IMR-90 (cell line): ENCODE data around the gene MCM5. TPM values are rescaled to one million over a fixed set of nuclear protein-coding genes. Genes with fewer than 3 reads are reported as not detected.

ENCODE experiments used
- ATAC-seq: fragments of 200-7000 bp; cut with Tn5 transposase; 2 replicates; pipeline ENCODE4 v1.9.1; 2020; ENCODE audit warnings: low read depth, mild to moderate bottlenecking, moderate library complexity
- BruUV-seq: library from RNA; stranded (reverse); fragments of 400-500 nt; replicated peaks from 2 replicates; lab custom pipeline; 2021; lab: Mats Ljungman, UMichigan
- CTCF ChIA-PET: fragments of 300-600 bp; formaldehyde crosslinking; extraction: SDS; loops from one replicate; lab custom pipeline; 2021; ENCODE audit warnings: antibody characterized with exemption; lab: Yijun Ruan, JAX
- POLR2A ChIA-PET: fragments of 300-600 bp; sonication (Branson Sonifier 250); formaldehyde crosslinking; loops from one replicate; lab custom pipeline; 2022; ENCODE audit warnings: antibody characterized with exemption; ENCODE audit not compliant: unreplicated experiment; lab: Charles Lee
- DNase-seq: peaks from one replicate; pipeline ENCODE4 v3.0.0; 2013
- H2AFZ ChIP-seq: replicated peaks from 2 replicates; pipeline ENCODE3; 2013; ENCODE audit warnings: low read length, mild to moderate bottlenecking; ENCODE audit not compliant: poor library complexity
- H2AK5ac ChIP-seq: 2 replicates; pipeline ENCODE4 v1.6.1; 2013; ENCODE audit warnings: low read depth, low read length, inconsistent platforms
- H2AK9ac ChIP-seq: replicated peaks from 2 replicates; pipeline ENCODE3; 2013; ENCODE audit warnings: mild to moderate bottlenecking, low read depth, low read length, moderate library complexity; ENCODE audit not compliant: poor library complexity
- H2BK120ac ChIP-seq: 2 replicates; pipeline ENCODE4 v1.6.1; 2013; ENCODE audit warnings: low read depth, low read length, inconsistent platforms
- H2BK15ac ChIP-seq: 3 replicates; pipeline ENCODE4 v1.6.1; 2013; ENCODE audit warnings: low read depth, low read length, inconsistent platforms
- H2BK20ac ChIP-seq: 2 replicates; pipeline ENCODE4 v1.6.1; 2013; ENCODE audit warnings: low read depth, mild to moderate bottlenecking, inconsistent platforms, low read length, moderate library complexity
- H2BK5ac ChIP-seq: 2 replicates; pipeline ENCODE4 v1.6.1; 2013; ENCODE audit warnings: mild to moderate bottlenecking, low read depth, low read length, inconsistent platforms; ENCODE audit not compliant: poor library complexity, severe bottlenecking
- H3K14ac ChIP-seq: replicated peaks from 2 replicates; pipeline ENCODE4 v1.6.1; 2013; ENCODE audit warnings: low read depth, low read length, inconsistent platforms
- H3K18ac ChIP-seq: 2 replicates; pipeline ENCODE4 v1.6.1; 2013; ENCODE audit warnings: low read depth, low read length, control low read depth
- H3K23ac ChIP-seq: 2 replicates; pipeline ENCODE4 v1.6.1; 2013; ENCODE audit warnings: low read depth, low read length, inconsistent platforms
- H3K27ac ChIP-seq: 2 replicates; pipeline ENCODE4 v1.5.1; 2013; ENCODE audit warnings: mild to moderate bottlenecking, control low read depth, low read length; ENCODE audit not compliant: insufficient read depth
- H3K27me3 ChIP-seq: 2 replicates; pipeline ENCODE4 v1.6.1; 2013; ENCODE audit warnings: low read length; ENCODE audit not compliant: control insufficient read depth, insufficient read depth
- H3K36me3 ChIP-seq: 2 replicates; pipeline ENCODE4 v1.6.1; 2013; ENCODE audit warnings: low read length, mixed read lengths; ENCODE audit not compliant: control insufficient read depth, insufficient read depth
- H3K4ac ChIP-seq: 2 replicates; pipeline ENCODE4 v1.6.1; 2013; ENCODE audit warnings: low read depth, low read length, inconsistent platforms
- H3K4me1 ChIP-seq: 2 replicates; pipeline ENCODE4 v1.6.1; 2013; ENCODE audit warnings: low read length, mixed read lengths; ENCODE audit not compliant: control insufficient read depth, insufficient read depth
- H3K4me2 ChIP-seq: 2 replicates; pipeline ENCODE4 v1.6.1; 2013; ENCODE audit warnings: low read depth, mild to moderate bottlenecking, control low read depth, low read length, moderate library complexity
- H3K4me3 ChIP-seq: 2 replicates; pipeline ENCODE4 v1.5.1; 2013; ENCODE audit warnings: low read depth, mild to moderate bottlenecking, control low read depth, low read length, moderate library complexity; ENCODE audit not compliant: insufficient read depth
- H3K56ac ChIP-seq: 2 replicates; pipeline ENCODE4 v1.6.1; 2013; ENCODE audit warnings: low read length, inconsistent platforms; ENCODE audit not compliant: insufficient read depth; ENCODE audit errors: extremely low read depth
- H3K79me1 ChIP-seq, 2 experiments: 2 replicates each; pipeline ENCODE4 v1.6.1; 2013; ENCODE audit warnings: low read length in 2 of 2, inconsistent platforms in 1 of 2, low read depth in 1 of 2
- H3K9ac ChIP-seq: 2 replicates; pipeline ENCODE4 v1.6.1; 2013; ENCODE audit warnings: low read depth, low read length, control low read depth
- H3K9me1 ChIP-seq: 2 replicates; pipeline ENCODE4 v1.6.1; 2013; ENCODE audit warnings: low read length, inconsistent platforms; ENCODE audit not compliant: insufficient read depth
- H3K9me3 ChIP-seq: 2 replicates; pipeline ENCODE4 v1.6.1; 2013; ENCODE audit warnings: low read length; ENCODE audit not compliant: control insufficient read depth, insufficient read depth
- H4K20me1 ChIP-seq: 2 replicates; pipeline ENCODE4 v1.6.1; 2013; ENCODE audit warnings: low read length, inconsistent platforms; ENCODE audit not compliant: insufficient read depth
- H4K5ac ChIP-seq: 2 replicates; pipeline ENCODE4 v1.6.1; 2013; ENCODE audit warnings: mild to moderate bottlenecking, low read depth, low read length, control low read depth
- H4K8ac ChIP-seq, 2 experiments: 2 replicates each; pipeline ENCODE4 v1.6.1; 2013; ENCODE audit warnings: low read depth in 2 of 2, low read length in 2 of 2, control low read depth in 1 of 2, inconsistent platforms in 1 of 2
- H4K91ac ChIP-seq: 2 replicates; pipeline ENCODE4 v1.6.1; 2013; ENCODE audit warnings: low read depth, low read length, inconsistent platforms; ENCODE audit not compliant: insufficient read depth
- BHLHE40 ChIP-seq: fragments of 150-350 bp; IDR thresholded peaks from 2 replicates; pipeline ENCODE4 v1.6.1; 2016; ENCODE audit warnings: mild to moderate bottlenecking, low read depth, low read length
- CHD1 ChIP-seq: IDR thresholded peaks from 2 replicates; pipeline ENCODE4 v1.6.1; 2012; ENCODE audit warnings: low read depth, low read length, improper control_type of control experiment
- CTCF ChIP-seq: conservative IDR thresholded peaks from 2 replicates; pipeline ENCODE4 v1.5.1; 2012; ENCODE audit warnings: mild to moderate bottlenecking, low read depth, low read length, improper control_type of control experiment
- ELK1 ChIP-seq: fragments of 150-350 bp; IDR thresholded peaks from 2 replicates; pipeline ENCODE4 v1.6.1; 2016; ENCODE audit warnings: low read depth, mild to moderate bottlenecking, low read length, moderate library complexity, borderline replicate concordance
- MAFK ChIP-seq: IDR thresholded peaks from 2 replicates; pipeline ENCODE4 v1.6.1; 2012; ENCODE audit warnings: low read depth, low read length, improper control_type of control experiment
- MAZ ChIP-seq: IDR thresholded peaks from 2 replicates; pipeline ENCODE4 v1.6.1; 2012; ENCODE audit warnings: low read depth, mild to moderate bottlenecking, low read length, improper control_type of control experiment, moderate library complexity, borderline replicate concordance
- NFE2L2 ChIP-seq: fragments of 150-350 bp; IDR thresholded peaks from 2 replicates; pipeline ENCODE4 v1.6.1; 2016; ENCODE audit warnings: low read depth, mild to moderate bottlenecking, low read length
- POLR2A ChIP-seq: IDR thresholded peaks from 2 replicates; pipeline ENCODE4 v1.6.1; 2012; ENCODE audit warnings: mild to moderate bottlenecking, low read depth, low read length
- RAD21 ChIP-seq: IDR thresholded peaks from 2 replicates; pipeline ENCODE4 v1.6.1; 2012; ENCODE audit warnings: low read length, improper control_type of control experiment
- RFX5 ChIP-seq: IDR thresholded peaks from 2 replicates; pipeline ENCODE4 v1.8.0; 2012; ENCODE audit warnings: low read depth, mild to moderate bottlenecking, low read length, moderate library complexity
- SMC3 ChIP-seq: fragments of 150-350 bp; IDR thresholded peaks from 2 replicates; pipeline ENCODE4 v1.6.1; 2016; ENCODE audit warnings: low read depth, mild to moderate bottlenecking, antibody characterized with exemption, low read length, moderate library complexity
- USF2 ChIP-seq: fragments of 150-350 bp; IDR thresholded peaks from 2 replicates; pipeline ENCODE4 v1.6.1; 2017; ENCODE audit warnings: mild to moderate bottlenecking, antibody characterized with exemption, low read length, low read depth
- WGBS, 2 experiments: methylation state at CpG; one replicate each; pipeline versions ENCODE4 v1.1.5 to v1.1.7; 2013; ENCODE audit warnings: missing lambda C conversion rate in 2 of 2; ENCODE audit not compliant: insufficient read length in 1 of 2; ENCODE audit errors: extremely low coverage in 2 of 2; 5-methylcytosine and 5-hydroxymethylcytosine counted together
- dilution Hi-C: fragments of 300-500 bp; cut with HindIII; formaldehyde crosslinking; loops from one replicate; pipeline ENCODE4 v1.14.3; 2018; ENCODE audit warnings: low sequenced_read_pairs; ENCODE audit not compliant: unreplicated experiment
- in situ Hi-C: fragments of 300-500 bp; cut with MboI; formaldehyde crosslinking; loops from 3 replicates; pipeline ENCODE4 v1.14.3; 2019; ENCODE audit warnings: low sequenced_read_pairs, inconsistent platforms, mixed read lengths
- intact Hi-C: fragments of 100-400 bp; cut with micrococcal nuclease; formaldehyde crosslinking; loops from 2 replicates; pipeline ENCODE4 v1.10.0; 2022
- polyA plus RNA-seq, 3 experiments: library from polyadenylated mRNA; depleted of rRNA; stranded (reverse); fragments of >200 nt; gene quantifications; 2 replicates each; pipeline ENCODE4 v1.2.3, GENCODE V29; 2012; ENCODE audit warnings: low replicate concordance in 1 of 3
- total RNA-seq: library from RNA; depleted of rRNA; stranded (reverse); fragments of >200 nt; gene quantifications from 2 replicates; pipeline ENCODE4 v1.2.3, GENCODE V29; 2012

Gene MCM5
- total and polyA plus RNA-seq, 2 of the 4 experiments (the other 2 are of a cell fraction), result 43.0 to 58.6 TPM

GRCh38 chr22:35376728-35377472 is 23.0 kb upstream of the MCM5 start (continued):
- TF ChIP-seq SMC3 (0 out of 2 replicates have a peak, but pooled peaks have one; percentile 13), POLR2A (peak; percentile 39; the same call in 1 of the 2 replicates), BHLHE40 (peak; percentile 97)

GRCh38 chr22:35377735-35378134 is 22.2 kb upstream of the MCM5 start:
- peak overlapping the region; percentile 58; the same call in 1 of the 2 replicates for H3K23ac ChIP-seq
- no TSS peak for BruUV-seq
- peaks cover 11 to 24% of the 10 kb centered on the region in 2 experiments for H3K79me1 ChIP-seq
- H4K8ac ChIP-seq, result peak overlapping the region; percentile 96 to 97
- ChIA-PET CTCF (no interaction called here), POLR2A (no interaction called here)
- H2AK5ac ChIP-seq, result peak overlapping the region; percentile 89
- DNase-seq (no peak), ATAC-seq (no peak)
- peak overlapping the region; percentile 94 for H2BK120ac ChIP-seq
- peak overlapping the region; percentile 78 for H3K14ac ChIP-seq
- peak overlapping the region; percentile 92 for H3K4ac ChIP-seq
- H2AK9ac ChIP-seq, result peak overlapping the region; percentile 66
- no peak overlapping the region for H3K4me3 ChIP-seq
- no peak overlapping the region for H3K4me2 ChIP-seq
- peak overlapping the region; percentile 55; the same call in 1 of the 2 replicates for H3K56ac ChIP-seq
- peak overlapping the region; percentile 92 for H3K18ac ChIP-seq
- H2BK5ac ChIP-seq, result peak overlapping the region; percentile 72
- H3K27me3 ChIP-seq, result no peaks in the 10 kb centered on the region
- peak overlapping the region; percentile 5; the same call in 1 of the 2 replicates for H3K27ac ChIP-seq
- no peaks in the 10 kb centered on the region for H3K36me3 ChIP-seq
- TF ChIP-seq CHD1 (no peak), MAZ (no peak), USF2 (no peak), CTCF (no peak), ELK1 (no peak), RAD21 (no peak), RFX5 (no peak), NFE2L2 (no peak), MAFK (no peak)
- H2BK15ac ChIP-seq, result peak overlapping the region; percentile 23; the same call in 2 of the 3 replicates
- dilution Hi-C loops (no loop called here), in situ Hi-C loops (no loop called here), intact Hi-C loops (no loop called here)
- peaks cover under 1% of the 10 kb centered on the region; the same call in 1 of the 2 replicates for H4K20me1 ChIP-seq
- peak overlapping the region; percentile 8 for H2AFZ ChIP-seq
- peaks cover 19% of the 10 kb centered on the region; the same call in 1 of the 2 replicates for H3K9me1 ChIP-seq
- H3K4me1 ChIP-seq, result peaks cover 31% of the 10 kb centered on the region
- peak overlapping the region; percentile 90 for H2BK20ac ChIP-seq
- H3K9me3 ChIP-seq, result no peaks in the 10 kb centered on the region
- H3K9ac ChIP-seq, result no peak overlapping the region
- peak overlapping the region; percentile 96 for H4K91ac ChIP-seq
- peak overlapping the region; percentile 95 for H4K5ac ChIP-seq
- 100% methylated on average over 1 of the region's 3 CpGs; no CpG with 5 or more reads in 1 of the 2 experiments for WGBS, 2 experiments
